Endothelial cell of umbilical vein (primary cell): ENCODE data around the gene GABRR2. TPM values are rescaled to one million over a fixed set of nuclear protein-coding genes. Genes with fewer than 3 reads are reported as not detected.

ENCODE experiments used
- Bru-seq: library from RNA; stranded (reverse); fragments of 400-500 nt; gene quantifications from one replicate; lab custom pipeline; 2021; lab: Mats Ljungman, UMichigan
- BruChase-seq, 2 experiments: library from RNA; stranded (reverse); fragments of 400-500 nt; gene quantifications; one replicate each; lab custom pipeline; 2021; lab: Mats Ljungman, UMichigan
- BruUV-seq: library from RNA; stranded (reverse); fragments of 400-500 nt; replicated peaks from 2 replicates; lab custom pipeline; 2021; lab: Mats Ljungman, UMichigan
- CTCF ChIA-PET: fragments of 300-600, 350-600 bp; sonication (Branson Sonifier 250); formaldehyde crosslinking; loops from one replicate; lab custom pipeline; 2021; ENCODE audit warnings: antibody characterized with exemption, inconsistent platforms; lab: Charles Lee
- POLR2A ChIA-PET: fragments of 300-600, 350-600 bp; sonication (Branson Sonifier 250); formaldehyde crosslinking; loops from one replicate; lab custom pipeline; 2021; ENCODE audit warnings: antibody characterized with exemption, inconsistent platforms; lab: Charles Lee
- DNase-seq: peaks from one replicate; pipeline ENCODE4 v3.0.0-alpha.2; 2011; ENCODE audit warnings: low read depth, low spot score
- FAIRE-seq: peaks from 2 replicates; lab custom pipeline; 2011; peaks lifted over from hg19 to GRCh38; lab: Jason Lieb, UNC
- H2AFZ ChIP-seq: 2 replicates; pipeline ENCODE4 v1.6.0; 2012; ENCODE audit warnings: low read depth, low read length, control low read depth, inconsistent platforms
- H3K27ac ChIP-seq: 2 replicates; pipeline ENCODE4 v1.5.1; 2011; ENCODE audit warnings: low read depth, mild to moderate bottlenecking, control low read depth, low read length, moderate library complexity; ENCODE audit not compliant: insufficient read depth
- H3K27me3 ChIP-seq, 2 experiments: 2 replicates each; pipeline versions ENCODE4 v1.6.0 to v1.6.1; 2011; ENCODE audit warnings: low read length in 2 of 2, mixed read lengths in 1 of 2; ENCODE audit not compliant: control insufficient read depth in 2 of 2, insufficient read depth in 2 of 2
- H3K36me3 ChIP-seq, 2 experiments: 2 replicates in 1 of 2; 3 replicates in 1 of 2; pipeline ENCODE4 v1.5.1; 2011; ENCODE audit warnings: low read length in 2 of 2, mild to moderate bottlenecking in 1 of 2, moderate library complexity in 1 of 2; ENCODE audit not compliant: control insufficient read depth in 2 of 2, insufficient read depth in 2 of 2; ENCODE audit errors: extremely low read depth in 1 of 2
- H3K4me1 ChIP-seq: 3 replicates; pipeline ENCODE4 v1.5.1; 2011; ENCODE audit warnings: mild to moderate bottlenecking, low read length; ENCODE audit not compliant: control insufficient read depth, insufficient read depth; ENCODE audit errors: extremely low read depth
- H3K4me2 ChIP-seq: 2 replicates; pipeline ENCODE4 v1.6.1; 2011; ENCODE audit warnings: low read length, control low read depth, mixed read lengths; ENCODE audit not compliant: insufficient read depth
- H3K4me3 ChIP-seq, 3 experiments: fragments of 200-600 bp in 1 of 3; sonication (generic), shearing (Covaris generic) in 1 of 3; replicated peaks in 1 of 3; 2 replicates each; pipeline ENCODE4 v1.5.1; 2011 to 2016; ENCODE audit warnings: control low read depth in 3 of 3, low read length in 3 of 3, mild to moderate bottlenecking in 2 of 3, inconsistent platforms in 1 of 3, low read depth in 1 of 3, moderate library complexity in 1 of 3; ENCODE audit not compliant: insufficient read depth in 1 of 3
- H3K79me2 ChIP-seq: 2 replicates; pipeline ENCODE4 v1.6.0; 2012; ENCODE audit warnings: low read length, inconsistent platforms; ENCODE audit not compliant: control insufficient read depth, insufficient read depth
- H3K9ac ChIP-seq: replicated peaks from 2 replicates; pipeline ENCODE3; 2011; ENCODE audit warnings: low read length, control low read depth; ENCODE audit not compliant: insufficient read depth; ENCODE audit errors: extremely low read depth
- H3K9me1 ChIP-seq: replicated peaks from 3 replicates; pipeline ENCODE4 v1.6.0; 2011; ENCODE audit warnings: mild to moderate bottlenecking, low read length; ENCODE audit not compliant: control insufficient read depth, insufficient read depth; ENCODE audit errors: extremely low read depth
- H3K9me3 ChIP-seq: replicated peaks from 2 replicates; pipeline ENCODE4 v1.5.1; 2012; ENCODE audit warnings: low read length, inconsistent platforms; ENCODE audit not compliant: control insufficient read depth, insufficient read depth
- H4K20me1 ChIP-seq: replicated peaks from 2 replicates; pipeline ENCODE3; 2011; ENCODE audit warnings: mild to moderate bottlenecking, low read length; ENCODE audit not compliant: control insufficient read depth, insufficient read depth; ENCODE audit errors: extremely low read depth
- EZH2 ChIP-seq: IDR thresholded peaks from 2 replicates; pipeline ENCODE4 v1.6.1; 2012; ENCODE audit warnings: borderline replicate concordance, low read depth, mild to moderate bottlenecking, moderate library complexity, low read length, inconsistent platforms; ENCODE audit not compliant: severe bottlenecking
- FOS ChIP-seq: IDR thresholded peaks from 2 replicates; pipeline ENCODE4 v1.6.1; 2011; ENCODE audit warnings: mild to moderate bottlenecking, low read length, moderate library complexity, borderline replicate concordance; ENCODE audit not compliant: insufficient read depth
- GATA2 ChIP-seq: IDR thresholded peaks from 2 replicates; pipeline ENCODE4 v1.7.0; 2011; ENCODE audit warnings: low read depth, mild to moderate bottlenecking, moderate library complexity, mixed read lengths, low read length; ENCODE audit not compliant: insufficient read length, insufficient read depth
- JUN ChIP-seq: IDR thresholded peaks from 2 replicates; pipeline ENCODE4 v1.6.1; 2011; ENCODE audit warnings: borderline replicate concordance, low read depth; ENCODE audit not compliant: insufficient read length, insufficient read depth
- MYC ChIP-seq: IDR thresholded peaks from one replicate; pipeline ENCODE4 v1.6.1; 2011; ENCODE audit warnings: mild to moderate bottlenecking, low read depth, low read length
- POLR2A ChIP-seq: IDR thresholded peaks from 2 replicates; pipeline ENCODE4 v1.6.1; 2012; ENCODE audit warnings: low read depth, mild to moderate bottlenecking, control low read depth, low read length
- POLR2AphosphoS5 ChIP-seq: IDR thresholded peaks from 2 replicates; pipeline ENCODE4 v1.6.1; 2012; ENCODE audit warnings: low read depth, mild to moderate bottlenecking, control low read depth, low read length, moderate library complexity; ENCODE audit not compliant: insufficient read depth
- dilution Hi-C: fragments of 300-500 bp; cut with MboI; formaldehyde crosslinking; loops from one replicate; pipeline ENCODE4 v1.15.0; 2019; ENCODE audit warnings: low sequenced_read_pairs; ENCODE audit not compliant: extremely low pct_ligation_motif_present
- intact Hi-C: fragments of 100-400 bp; cut with micrococcal nuclease; formaldehyde crosslinking; loops from one replicate; pipeline ENCODE4 v1.10.0; 2022
- long read RNA-seq: library from polyadenylated mRNA; stranded (forward); transcript quantifications from one replicate; pipeline ENCODE4 v2.0.0, GENCODE V29; 2021
- polyA minus RNA-seq, 3 experiments: library from RNA; depleted of rRNA, polyadenylated mRNA; stranded (reverse); fragments of >200 nt; gene quantifications; 1 replicate in 1 of 3; 2 replicates in 2 of 3; pipeline ENCODE4 v1.2.3, GENCODE V29; 2011
- polyA plus RNA-seq, 4 experiments: library from polyadenylated mRNA; depleted of rRNA in 3 of 4; stranded (reverse) in 3 of 4; unstranded in 1 of 4; fragments of >200 nt; gene quantifications; 2 replicates each; pipeline versions ENCODE4 v1.2.1 to v1.2.3, GENCODE V29; 2011 to 2012; ENCODE audit warnings: missing spikeins in 1 of 4
- total RNA-seq: library from RNA; stranded (reverse); gene quantifications from 2 replicates; pipeline ENCODE4 v1.2.3, GENCODE V29; 2021
- TF ChIP-seq, protein P1 (sequence below): IDR thresholded peaks from 2 replicates; pipeline ENCODE4 v1.6.1; 2011; ENCODE audit not compliant: insufficient read depth, insufficient read length
- TF ChIP-seq, protein P2 (sequence below), 2 donors: IDR thresholded peaks; 1 replicate in 1 of 2; 2 replicates in 1 of 2; pipeline ENCODE4 v1.5.1; 2011; ENCODE audit warnings: low read length in 2 of 2, mild to moderate bottlenecking in 2 of 2, moderate library complexity in 2 of 2, control low read depth in 1 of 2, inconsistent platforms in 1 of 2, low read depth in 1 of 2; ENCODE audit not compliant: insufficient read depth in 1 of 2; ENCODE audit errors: extremely low read depth in 1 of 2

The GABRR2 gene
- total RNA-seq (2.5 and 3.6 TPM in 2 replicates), polyA plus RNA-seq (1.4 TPM in 2 replicates), polyA minus RNA-seq (1.8 and 5.5 TPM in 2 replicates), Bru-seq, nascent RNA (percentile 40 among the genes with signal in this experiment), BruChase-seq, experiment 1, labeled RNA remaining after a 6-hour chase (percentile 76 among the genes with signal in this experiment), BruChase-seq, experiment 2, labeled RNA remaining after a 2-hour chase (percentile 58 among the genes with signal in this experiment)
- polyA plus RNA-seq (2011; cell fraction: cytosol; rRNA removed), result 0.22 and 0.32 TPM in 2 replicates
- 13.3 and 16.4 TPM in 2 replicates for polyA plus RNA-seq (2011; cell fraction: nucleus; rRNA removed)
- 0.44 TPM in 2 replicates for polyA plus RNA-seq (2012)
- polyA minus RNA-seq (2011; cell fraction: cytosol; rRNA and poly(A)+ RNA removed), result not detected
- 2.6 and 4.1 TPM in 2 replicates for polyA minus RNA-seq (2011; cell fraction: nucleus; rRNA and poly(A)+ RNA removed)
- long read RNA-seq, partial matches to known transcripts, result 0 of 1 reads
- long read RNA-seq, other reads (novel, unspliced or antisense), result 1 of 1 reads

DNA sequence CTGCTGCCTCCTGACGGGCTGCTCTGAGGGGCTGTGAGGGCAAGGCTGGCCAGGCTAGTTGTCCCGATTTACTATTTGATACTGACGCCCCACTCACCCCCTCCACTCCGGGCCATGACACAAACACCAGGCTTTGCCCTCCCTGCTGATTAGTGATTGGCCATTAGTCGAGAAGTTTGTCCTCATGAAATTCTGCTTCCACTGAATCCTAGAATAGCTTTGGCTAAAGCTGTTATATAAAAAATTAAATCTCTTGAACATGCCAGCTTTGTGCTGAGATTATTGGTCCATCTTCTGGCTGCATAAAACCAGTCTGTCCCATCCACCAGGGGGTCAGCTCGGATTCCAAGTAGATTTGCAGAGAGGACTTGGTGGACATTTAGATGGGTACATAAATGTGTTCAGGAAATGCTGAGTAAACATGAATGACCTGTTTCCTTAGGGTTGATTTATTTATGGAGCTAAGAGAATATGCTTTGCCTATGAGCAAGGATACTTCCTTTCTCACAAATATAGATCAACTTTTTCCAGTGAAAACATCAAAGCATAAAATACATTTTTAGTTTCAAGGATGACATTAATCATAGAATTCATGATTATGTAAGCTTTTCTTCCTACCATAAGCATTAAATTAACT is at the start of gene GABRR2:
GABRR2 (minus strand) TSS at position 51 of the 637 bp plus-strand sequence. CDS start 134 bp downstream, outside the sequence.
- Histone ChIP-seq H3K27ac (no peak within 1 kb of the TSS), H3K9me1 (no peaks in the 10 kb centered on the region), H3K4me1 (peaks cover 22% of the 10 kb centered on the region), H2AFZ (no peak within 1 kb of the TSS), H3K27me3 (no peaks in the 10 kb centered on the region), H3K4me3 (no peak within 1 kb of the TSS), H3K79me2 (no peaks in the 10 kb centered on the region), H4K20me1 (no peaks in the 10 kb centered on the region), H3K4me2 (no peak within 1 kb of the TSS), H3K36me3 (peaks cover 0 to 3% of the 10 kb centered on the region in 2 experiments), H3K9ac (no peak within 1 kb of the TSS), H3K9me3 (no peaks in the 10 kb centered on the region)
- BruUV-seq, result no TSS peak
- ChIA-PET POLR2A (no interaction called here), CTCF (interaction anchor here (0.7 to 1.3 kb wide), 4 partner anchors 17 to 57 kb away, joined by 3 to 4 read pairs (median 3); no protein-coding TSS in a partner anchor)
- intact Hi-C loops, result no loop called here
- FAIRE-seq (no peak), DNase-seq (no peak)
- TF ChIP-seq, protein P1, sequence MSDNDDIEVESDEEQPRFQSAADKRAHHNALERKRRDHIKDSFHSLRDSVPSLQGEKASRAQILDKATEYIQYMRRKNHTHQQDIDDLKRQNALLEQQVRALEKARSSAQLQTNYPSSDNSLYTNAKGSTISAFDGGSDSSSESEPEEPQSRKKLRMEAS, result no peak
- TF ChIP-seq EZH2 (no peak), JUN (no peak), GATA2 (no peak), POLR2AphosphoS5 (no peak), MYC (no peak), FOS (no peak), POLR2A (no peak)
- TF ChIP-seq, protein P2, sequence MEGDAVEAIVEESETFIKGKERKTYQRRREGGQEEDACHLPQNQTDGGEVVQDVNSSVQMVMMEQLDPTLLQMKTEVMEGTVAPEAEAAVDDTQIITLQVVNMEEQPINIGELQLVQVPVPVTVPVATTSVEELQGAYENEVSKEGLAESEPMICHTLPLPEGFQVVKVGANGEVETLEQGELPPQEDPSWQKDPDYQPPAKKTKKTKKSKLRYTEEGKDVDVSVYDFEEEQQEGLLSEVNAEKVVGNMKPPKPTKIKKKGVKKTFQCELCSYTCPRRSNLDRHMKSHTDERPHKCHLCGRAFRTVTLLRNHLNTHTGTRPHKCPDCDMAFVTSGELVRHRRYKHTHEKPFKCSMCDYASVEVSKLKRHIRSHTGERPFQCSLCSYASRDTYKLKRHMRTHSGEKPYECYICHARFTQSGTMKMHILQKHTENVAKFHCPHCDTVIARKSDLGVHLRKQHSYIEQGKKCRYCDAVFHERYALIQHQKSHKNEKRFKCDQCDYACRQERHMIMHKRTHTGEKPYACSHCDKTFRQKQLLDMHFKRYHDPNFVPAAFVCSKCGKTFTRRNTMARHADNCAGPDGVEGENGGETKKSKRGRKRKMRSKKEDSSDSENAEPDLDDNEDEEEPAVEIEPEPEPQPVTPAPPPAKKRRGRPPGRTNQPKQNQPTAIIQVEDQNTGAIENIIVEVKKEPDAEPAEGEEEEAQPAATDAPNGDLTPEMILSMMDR (IDR thresholded peaks at IDR 0.05; ENCODE audit: extremely low read depth in 1 of 2, insufficient read depth in 1 of 2, low read depth in 1 of 2, low read length in 2 of 2), result no peak
- dilution Hi-C loops, result no loop called here
